ENCODE results near the gene NFIC.

The NFIC gene

GRCh38 chr19:3454656-3455392 is 88.4 kb downstream of the NFIC start:
- no peaks in the 10 kb centered on the region for H3K9me3 ChIP-seq (ENCODE audit: control insufficient read depth, insufficient read depth, low read length)
- peaks cover 4% of the 10 kb centered on the region; the same call in 1 of the 2 replicates for H3K4me1 ChIP-seq (ENCODE audit: control insufficient read depth, insufficient read depth, low read length)
- no CpG with 5 or more reads among the region's 15 CpGs for whole genome bisulfite sequencing (ENCODE audit: insufficient coverage, insufficient read length)
- H3K36me3 ChIP-seq (ENCODE audit: control insufficient read depth, insufficient read depth, low read length), result no peaks in the 10 kb centered on the region
- H3K4me3 ChIP-seq (ENCODE audit: low read length), result no peak overlapping the region
- DNase-seq (ENCODE audit: low read depth, low spot score), result no peak
- no peak overlapping the region for H3K27ac ChIP-seq (ENCODE audit: low read length)
- peaks cover 4% of the 10 kb centered on the region; the same call in 1 of the 2 replicates for H3K27me3 ChIP-seq (ENCODE audit: control insufficient read depth, insufficient read depth, low read length)

- Histone ChIP-seq H3K36me3 (ENCODE audit: control insufficient read depth, insufficient read depth, low read length) (no peaks in the 10 kb centered on the region), H3K27ac (ENCODE audit: low read length) (no peak overlapping the region), H3K4me1 (ENCODE audit: control insufficient read depth, insufficient read depth, low read length) (peaks cover 4% of the 10 kb centered on the region; the same call in 1 of the 2 replicates), H3K9me3 (ENCODE audit: control insufficient read depth, insufficient read depth, low read length) (no peaks in the 10 kb centered on the region), H3K27me3 (ENCODE audit: control insufficient read depth, insufficient read depth, low read length) (peaks cover 4% of the 10 kb centered on the region; the same call in 1 of the 2 replicates), H3K4me3 (ENCODE audit: low read length) (no peak overlapping the region)
- DNase-seq (ENCODE audit: low read depth, low spot score), result no peak
- WGBS (ENCODE audit: insufficient coverage, insufficient read length), result no CpG with 5 or more reads among the region's 7 CpGs
Measured at GRCh38 chr19:3455393-3455955, 89.1 kb downstream of the NFIC start.

GRCh38 chr19:3455960-3456601 is 89.7 kb downstream of the NFIC start:
- no CpG with 5 or more reads among the region's 37 CpGs for WGBS (ENCODE audit: insufficient coverage, insufficient read length)
- H3K27ac ChIP-seq (ENCODE audit: low read length), result no peak overlapping the region
- DNase-seq (ENCODE audit: low read depth, low spot score), result no peak
- H3K4me1 ChIP-seq (ENCODE audit: control insufficient read depth, insufficient read depth, low read length), result peaks cover 4% of the 10 kb centered on the region; the same call in 1 of the 2 replicates
- H3K4me3 ChIP-seq (ENCODE audit: low read length), result no peak overlapping the region
- H3K36me3 ChIP-seq (ENCODE audit: control insufficient read depth, insufficient read depth, low read length), result no peaks in the 10 kb centered on the region
- H3K27me3 ChIP-seq (ENCODE audit: control insufficient read depth, insufficient read depth, low read length), result peaks cover 4% of the 10 kb centered on the region; the same call in 1 of the 2 replicates
- no peaks in the 10 kb centered on the region for H3K9me3 ChIP-seq (ENCODE audit: control insufficient read depth, insufficient read depth, low read length)

- Histone ChIP-seq H3K36me3 (ENCODE audit: control insufficient read depth, insufficient read depth, low read length) (no peaks in the 10 kb centered on the region), H3K27ac (ENCODE audit: low read length) (no peak overlapping the region), H3K4me3 (ENCODE audit: low read length) (no peak overlapping the region), H3K4me1 (ENCODE audit: control insufficient read depth, insufficient read depth, low read length) (peaks cover 4% of the 10 kb centered on the region; the same call in 1 of the 2 replicates), H3K27me3 (ENCODE audit: control insufficient read depth, insufficient read depth, low read length) (peaks cover 4% of the 10 kb centered on the region; the same call in 1 of the 2 replicates), H3K9me3 (ENCODE audit: control insufficient read depth, insufficient read depth, low read length) (no peaks in the 10 kb centered on the region)
- WGBS (ENCODE audit: insufficient coverage, insufficient read length), result no CpG with 5 or more reads among the region's 18 CpGs
- no peak for DNase-seq (ENCODE audit: low read depth, low spot score)
Measured at GRCh38 chr19:3456925-3457527, 90.6 kb downstream of the NFIC start.

- no peak for DNase-seq (ENCODE audit: low read depth, low spot score)
- H3K36me3 ChIP-seq (ENCODE audit: control insufficient read depth, insufficient read depth, low read length), result no peaks in the 10 kb centered on the region
- peaks cover 8% of the 10 kb centered on the region for H3K27me3 ChIP-seq (ENCODE audit: control insufficient read depth, insufficient read depth, low read length)
- no peak overlapping the region for H3K27ac ChIP-seq (ENCODE audit: low read length)
- no CpG with 5 or more reads among the region's 22 CpGs for WGBS (ENCODE audit: insufficient coverage, insufficient read length)
- H3K9me3 ChIP-seq (ENCODE audit: control insufficient read depth, insufficient read depth, low read length), result no peaks in the 10 kb centered on the region
- H3K4me1 ChIP-seq (ENCODE audit: control insufficient read depth, insufficient read depth, low read length), result peaks cover 4% of the 10 kb centered on the region; the same call in 1 of the 2 replicates
- no peak overlapping the region for H3K4me3 ChIP-seq (ENCODE audit: low read length)
Measured at GRCh38 chr19:3457528-3458228, 91.3 kb downstream of the NFIC start.

GRCh38 chr19:3458229-3459088 is 92.1 kb downstream of the NFIC start:
- no peak for DNase-seq (ENCODE audit: low read depth, low spot score)
- Histone ChIP-seq H3K36me3 (ENCODE audit: control insufficient read depth, insufficient read depth, low read length) (no peaks in the 10 kb centered on the region), H3K4me3 (ENCODE audit: low read length) (no peak overlapping the region), H3K4me1 (ENCODE audit: control insufficient read depth, insufficient read depth, low read length) (peaks cover 4% of the 10 kb centered on the region; the same call in 1 of the 2 replicates), H3K27me3 (ENCODE audit: control insufficient read depth, insufficient read depth, low read length) (peaks cover 15% of the 10 kb centered on the region), H3K27ac (ENCODE audit: low read length) (no peak overlapping the region), H3K9me3 (ENCODE audit: control insufficient read depth, insufficient read depth, low read length) (no peaks in the 10 kb centered on the region)
- whole genome bisulfite sequencing (ENCODE audit: insufficient coverage, insufficient read length), result no CpG with 5 or more reads among the region's 19 CpGs

- Histone ChIP-seq H3K4me1 (ENCODE audit: control insufficient read depth, insufficient read depth, low read length) (peaks cover 6% of the 10 kb centered on the region; the same call in 1 of the 2 replicates), H3K27me3 (ENCODE audit: control insufficient read depth, insufficient read depth, low read length) (peaks cover 22% of the 10 kb centered on the region), H3K9me3 (ENCODE audit: control insufficient read depth, insufficient read depth, low read length) (no peaks in the 10 kb centered on the region), H3K27ac (ENCODE audit: low read length) (no peak overlapping the region), H3K4me3 (ENCODE audit: low read length) (peak overlapping the region; percentile 3; the same call in 1 of the 2 replicates), H3K36me3 (ENCODE audit: control insufficient read depth, insufficient read depth, low read length) (no peaks in the 10 kb centered on the region)
- DNase-seq (ENCODE audit: low read depth, low spot score), result no peak
- no CpG with 5 or more reads among the region's 26 CpGs for WGBS (ENCODE audit: insufficient coverage, insufficient read length)
Measured at GRCh38 chr19:3459089-3459881, 92.9 kb downstream of the NFIC start.

- Histone ChIP-seq H3K36me3 (ENCODE audit: control insufficient read depth, insufficient read depth, low read length) (no peaks in the 10 kb centered on the region), H3K9me3 (ENCODE audit: control insufficient read depth, insufficient read depth, low read length) (no peaks in the 10 kb centered on the region), H3K4me3 (ENCODE audit: low read length) (no peak overlapping the region), H3K27me3 (ENCODE audit: control insufficient read depth, insufficient read depth, low read length) (peaks cover 23% of the 10 kb centered on the region), H3K4me1 (ENCODE audit: control insufficient read depth, insufficient read depth, low read length) (peaks cover 6% of the 10 kb centered on the region; the same call in 1 of the 2 replicates), H3K27ac (ENCODE audit: low read length) (no peak overlapping the region)
- no peak for DNase-seq (ENCODE audit: low read depth, low spot score)
- no CpG with 5 or more reads among the region's 15 CpGs for whole genome bisulfite sequencing (ENCODE audit: insufficient coverage, insufficient read length)
Measured at GRCh38 chr19:3459965-3460582, 93.7 kb downstream of the NFIC start.
